HG03045 (cell line): ENCODE results near the gene B4GALNT4.
A peak's percentile ranks its signal among the peaks of the same experiment; 100 is the strongest.
"Not testable (repeated sequence)": the region's sequence is repeated elsewhere in the genome, so short reads cannot be mapped to it uniquely, and the experiment has no call there.

Experiments used
- ATAC-seq: cut with Tn5 transposase; IDR thresholded peaks from one replicate; pipeline ENCODE4 v1.9.1; 2021; ENCODE audit warnings: mild to moderate bottlenecking, moderate library complexity; ENCODE audit not compliant: unreplicated experiment

The B4GALNT4 gene

DNA sequence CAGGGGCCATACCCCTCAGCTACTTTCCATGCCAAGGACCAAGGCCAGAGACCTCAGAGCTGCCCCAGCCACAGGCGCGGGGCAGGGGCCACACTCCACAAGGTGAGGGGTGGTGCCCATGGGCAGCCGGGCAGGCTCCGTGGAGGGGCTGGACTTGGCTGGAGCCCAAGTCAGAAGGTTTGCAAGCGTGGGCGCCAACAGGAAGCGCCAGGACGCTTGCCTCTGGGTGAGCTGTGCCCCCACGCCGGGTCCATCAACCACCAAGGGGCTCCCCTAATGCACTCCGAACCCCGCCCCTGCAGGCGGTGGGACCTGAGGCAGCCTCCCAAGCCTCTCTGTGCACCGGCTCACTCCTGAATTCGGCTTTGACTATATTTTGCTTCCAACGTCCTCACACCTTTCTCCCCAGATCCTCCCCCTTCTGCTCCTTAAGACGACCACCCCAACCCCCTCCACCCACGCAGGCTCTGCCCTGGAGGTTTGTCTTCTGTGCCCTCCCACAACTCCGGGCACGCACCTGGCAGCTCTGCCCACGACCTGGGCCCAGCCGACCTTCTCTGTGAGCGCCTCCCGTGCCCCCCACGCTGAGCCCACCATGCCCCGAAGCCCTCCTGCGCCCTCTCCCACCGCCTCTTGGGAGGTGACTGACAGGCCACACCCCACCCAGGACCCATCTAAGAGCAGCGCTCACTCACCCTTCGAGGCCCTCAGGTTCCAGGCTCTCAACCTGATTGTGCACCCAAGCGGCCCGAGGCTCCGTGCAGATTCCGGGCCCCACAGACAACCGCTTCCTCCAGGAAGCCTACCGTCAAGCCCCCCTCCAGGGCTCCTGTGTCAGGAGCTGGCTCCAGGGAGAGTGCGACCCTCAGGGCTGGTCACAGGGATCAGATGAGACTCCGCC lies 22.1 kb downstream of the B4GALNT4 start:
- no peak for ATAC-seq

DNA sequence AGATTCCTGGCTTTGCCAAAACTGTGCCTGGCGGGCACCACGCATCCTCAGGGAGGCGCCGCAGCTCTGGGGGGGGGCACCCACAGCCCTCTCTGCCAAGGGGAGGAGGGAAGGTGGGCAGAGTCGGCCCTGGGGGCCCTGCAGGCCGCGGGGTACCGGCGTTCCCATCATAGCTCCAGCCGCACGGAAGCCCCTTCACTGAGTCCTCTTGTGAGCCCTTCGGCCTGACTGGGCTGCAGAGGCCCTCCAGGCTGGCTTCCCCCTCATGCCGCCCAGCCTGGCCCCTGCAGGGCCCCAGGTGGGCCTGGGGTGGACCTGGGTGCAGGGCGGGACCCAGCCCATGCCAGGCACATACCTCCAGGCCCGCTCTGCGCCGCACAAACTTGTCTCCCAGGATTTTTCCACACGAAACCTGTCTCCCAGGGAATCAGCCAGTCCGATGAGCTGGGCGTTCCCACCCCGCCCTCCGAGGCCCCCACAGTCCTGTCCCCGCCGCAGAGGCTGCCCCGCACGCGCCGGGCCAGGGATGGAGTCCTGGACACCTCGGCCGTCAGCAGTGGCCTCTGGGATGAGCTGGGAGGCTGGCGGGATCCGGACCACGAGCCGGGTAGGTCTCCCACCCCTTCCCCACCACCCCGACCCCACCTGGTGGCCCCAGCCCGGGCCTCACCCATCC lies 22.9 kb downstream of the B4GALNT4 start:
- no peak for ATAC-seq

DNA sequence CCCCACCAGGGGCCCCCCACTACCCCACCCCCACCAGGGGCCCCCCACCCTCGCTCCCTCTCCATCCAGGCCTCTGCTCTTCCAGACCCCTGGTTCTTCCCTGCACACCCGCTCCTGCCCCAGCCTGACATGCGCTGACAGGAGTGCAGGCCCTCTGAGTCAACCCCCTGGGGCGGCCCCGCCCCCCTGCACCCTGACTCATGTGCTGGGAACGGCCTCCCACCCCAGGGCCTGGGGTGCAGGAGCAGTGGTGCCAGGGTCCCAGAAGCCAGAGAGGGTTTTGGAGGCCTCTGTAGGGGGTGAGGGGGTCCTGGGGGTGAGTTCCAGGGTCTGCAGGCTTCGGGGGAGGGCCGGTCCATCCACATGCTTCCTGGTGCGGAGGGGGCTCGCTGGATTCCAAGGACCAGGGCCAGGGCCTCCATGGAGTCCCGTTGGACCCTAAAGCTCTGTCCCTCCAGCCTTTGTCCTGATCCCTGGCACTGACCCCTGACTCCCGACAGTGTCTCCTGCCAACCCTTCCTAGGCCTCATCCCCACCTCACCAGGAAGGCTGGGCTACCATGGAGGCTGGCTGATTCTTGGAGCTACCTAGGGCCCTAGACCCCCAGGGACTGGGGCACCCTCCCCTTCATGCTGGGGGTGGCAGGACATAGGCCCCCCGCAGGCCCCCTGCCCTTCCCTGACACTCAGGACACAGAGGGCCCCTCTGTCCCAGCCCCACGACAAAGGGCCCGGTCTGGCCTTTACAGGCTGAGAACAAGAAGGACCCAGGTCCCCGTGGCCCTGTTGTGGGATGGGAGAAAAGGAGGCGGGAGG lies 24.1 kb downstream of the B4GALNT4 start:
- ATAC-seq = no peak

DNA sequence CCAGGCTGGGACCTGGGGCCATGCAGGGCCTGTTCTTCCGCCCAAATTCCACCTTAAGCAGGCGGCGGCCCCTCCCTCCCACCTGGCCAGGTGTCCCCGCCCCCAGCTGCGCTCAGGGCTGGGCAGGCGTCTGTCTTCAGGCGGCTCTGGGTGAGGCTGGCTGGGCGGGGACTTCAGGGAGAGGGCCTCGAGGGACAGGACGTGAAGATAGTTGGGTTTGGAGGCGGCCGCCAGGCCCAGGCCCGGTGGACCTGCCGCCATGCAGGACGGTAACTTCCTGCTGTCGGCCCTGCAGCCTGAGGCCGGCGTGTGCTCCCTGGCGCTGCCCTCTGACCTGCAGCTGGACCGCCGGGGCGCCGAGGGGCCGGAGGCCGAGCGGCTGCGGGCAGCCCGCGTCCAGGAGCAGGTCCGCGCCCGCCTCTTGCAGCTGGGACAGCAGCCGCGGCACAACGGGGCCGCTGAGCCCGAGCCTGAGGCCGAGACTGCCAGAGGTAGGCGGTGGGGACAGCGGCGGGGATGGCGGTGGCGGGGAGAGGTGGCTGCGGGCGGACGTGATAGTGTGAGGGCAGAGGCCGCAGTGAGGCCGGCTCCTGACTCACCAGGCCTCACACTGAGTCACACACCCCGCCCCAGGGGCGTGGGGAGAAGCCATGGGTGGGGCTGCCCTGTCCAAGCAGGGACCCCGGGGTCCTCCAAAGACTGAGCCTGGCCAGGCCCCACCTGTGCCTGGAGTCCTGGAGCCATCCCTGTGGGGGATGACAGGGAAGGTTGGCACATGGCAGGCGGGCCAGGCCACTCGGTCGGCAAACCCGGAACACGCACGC lies 24.9 kb downstream of the B4GALNT4 start, which contains the start of gene PKP3:
Gene PKP3, plus strand, starts transcription at position 176 of the 824 bp plus-strand sequence. Its CDS starts 84 bp downstream, at position 260.
- ATAC-seq = no peak

DNA sequence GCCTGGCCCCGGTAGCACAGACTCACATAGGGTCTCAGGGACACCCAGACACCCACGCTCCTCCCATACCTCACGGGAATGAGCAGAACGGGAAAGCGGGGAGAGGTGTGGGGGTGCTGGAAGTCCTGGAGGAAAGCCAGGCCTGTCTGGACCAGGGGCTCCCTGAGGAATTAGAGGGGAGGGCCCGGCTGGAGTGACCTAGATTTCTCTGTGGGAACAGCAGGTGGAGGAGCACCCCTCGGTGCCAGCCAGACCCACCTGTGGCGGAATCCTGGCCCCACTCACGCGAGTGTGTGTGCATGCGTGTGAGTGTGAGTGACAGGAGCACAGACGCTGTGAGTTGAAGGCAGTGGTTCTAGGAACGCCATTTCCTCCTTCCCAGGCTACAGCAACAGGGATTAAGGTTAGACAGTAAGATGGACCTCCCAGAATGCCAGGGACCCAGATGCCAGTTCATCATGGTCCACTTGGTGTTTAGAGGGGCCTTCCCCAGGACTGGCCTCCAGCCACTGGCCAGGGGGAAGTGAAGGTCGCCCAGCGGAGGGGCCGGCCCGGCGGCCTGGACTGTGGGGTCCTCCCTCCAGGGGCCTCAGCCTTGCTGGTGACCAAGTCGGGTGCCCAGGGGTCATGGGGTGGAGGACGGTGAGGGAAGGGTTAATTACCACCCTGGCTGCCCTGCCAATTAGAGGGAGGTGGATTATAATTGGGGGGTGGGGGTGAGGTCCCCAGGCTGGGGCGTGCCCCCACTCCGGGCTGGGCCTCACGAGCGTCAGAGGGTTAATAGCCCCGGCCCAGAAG lies 25.8 kb downstream of the B4GALNT4 start:
- ATAC-seq = no peak

DNA sequence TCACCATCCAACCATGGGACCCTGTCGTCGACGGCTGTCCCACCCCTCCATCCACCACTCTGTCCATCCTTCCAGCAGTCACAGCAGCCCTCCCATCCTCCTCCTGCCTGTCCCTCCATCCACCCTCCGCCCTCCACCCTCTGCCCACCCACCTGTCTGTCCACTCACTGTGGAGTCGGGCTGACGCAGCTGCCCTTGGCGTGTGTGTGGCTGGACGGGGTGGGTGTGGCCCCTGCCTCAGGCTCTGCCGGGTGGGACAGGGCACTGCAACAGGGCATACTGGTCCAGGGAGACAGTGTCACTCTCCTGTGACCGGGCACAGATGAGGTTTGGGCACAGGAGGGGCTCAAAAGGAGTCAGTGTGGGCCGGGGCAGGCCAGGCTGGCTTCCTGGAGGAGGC lies 26.6 kb downstream of the B4GALNT4 start:
- no peak for ATAC-seq

DNA sequence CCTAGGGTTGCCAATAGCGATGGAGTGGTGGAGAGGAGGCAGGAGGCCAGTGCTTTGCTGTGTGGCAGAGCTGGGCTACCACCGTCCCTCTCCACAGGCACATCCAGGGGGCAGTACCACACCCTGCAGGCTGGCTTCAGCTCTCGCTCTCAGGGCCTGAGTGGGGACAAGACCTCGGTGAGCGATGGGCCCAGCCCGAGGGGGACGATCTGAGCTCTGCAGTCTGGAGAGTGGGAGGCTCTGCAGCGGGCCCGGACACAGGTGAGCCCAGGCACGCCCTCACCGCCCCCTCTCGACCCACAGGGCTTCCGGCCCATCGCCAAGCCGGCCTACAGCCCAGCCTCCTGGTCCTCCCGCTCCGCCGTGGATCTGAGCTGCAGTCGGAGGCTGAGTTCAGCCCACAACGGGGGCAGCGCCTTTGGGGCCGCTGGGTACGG lies 27.2 kb downstream of the B4GALNT4 start:
- peak; percentile 20 for ATAC-seq

DNA sequence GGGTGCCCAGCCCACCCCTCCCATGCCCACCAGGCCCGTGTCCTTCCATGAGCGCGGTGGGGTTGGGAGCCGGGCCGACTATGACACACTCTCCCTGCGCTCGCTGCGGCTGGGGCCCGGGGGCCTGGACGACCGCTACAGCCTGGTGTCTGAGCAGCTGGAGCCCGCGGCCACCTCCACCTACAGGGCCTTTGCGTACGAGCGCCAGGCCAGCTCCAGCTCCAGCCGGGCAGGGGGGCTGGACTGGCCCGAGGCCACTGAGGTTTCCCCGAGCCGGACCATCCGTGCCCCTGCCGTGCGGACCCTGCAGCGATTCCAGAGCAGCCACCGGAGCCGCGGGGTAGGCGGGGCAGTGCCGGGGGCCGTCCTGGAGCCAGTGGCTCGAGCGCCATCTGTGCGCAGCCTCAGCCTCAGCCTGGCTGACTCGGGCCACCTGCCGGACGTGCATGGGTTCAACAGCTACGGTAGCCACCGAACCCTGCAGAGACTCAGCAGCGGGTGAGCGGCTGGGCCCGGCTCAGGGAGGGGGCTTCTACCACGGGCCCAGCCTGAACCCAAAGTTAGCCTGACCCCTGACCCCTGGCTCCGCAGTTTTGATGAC lies 27.7 kb downstream of the B4GALNT4 start:
- peak; percentile 52 for ATAC-seq

DNA sequence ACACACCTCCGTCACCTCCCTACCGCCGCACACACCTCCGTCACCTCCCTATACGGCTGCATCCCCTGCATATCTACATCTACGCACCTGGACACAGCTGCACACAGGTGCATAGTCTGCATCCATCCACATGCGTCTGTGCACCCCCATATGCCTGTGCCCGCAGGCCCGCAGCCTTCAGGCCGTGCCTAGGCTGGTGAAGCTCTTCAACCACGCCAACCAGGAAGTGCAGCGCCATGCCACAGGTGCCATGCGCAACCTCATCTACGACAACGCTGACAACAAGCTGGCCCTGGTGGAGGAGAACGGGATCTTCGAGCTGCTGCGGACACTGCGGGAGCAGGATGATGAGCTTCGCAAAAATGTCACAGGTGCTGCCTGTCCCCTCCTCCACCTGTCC lies 29.5 kb downstream of the B4GALNT4 start:
- ATAC-seq = no peak

DNA sequence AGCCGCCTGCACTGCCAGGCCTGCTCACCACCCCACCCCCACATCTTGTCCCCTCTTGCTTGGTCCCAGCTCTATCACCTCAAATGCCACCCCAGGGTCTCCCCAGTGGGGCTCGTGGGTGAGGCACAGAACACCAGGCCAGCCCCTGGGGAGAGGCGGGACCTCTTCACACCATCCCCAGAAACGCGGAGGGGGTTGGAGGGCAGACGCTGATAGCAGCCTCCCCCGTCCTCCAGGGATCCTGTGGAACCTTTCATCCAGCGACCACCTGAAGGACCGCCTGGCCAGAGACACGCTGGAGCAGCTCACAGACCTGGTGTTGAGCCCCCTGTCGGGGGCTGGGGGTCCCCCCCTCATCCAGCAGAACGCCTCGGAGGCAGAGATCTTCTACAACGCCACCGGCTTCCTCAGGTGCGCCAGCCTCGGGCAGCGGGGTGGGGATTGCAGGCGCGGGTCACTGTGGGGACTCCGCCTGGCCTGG lies 30.5 kb downstream of the B4GALNT4 start:
- no peak for ATAC-seq

DNA sequence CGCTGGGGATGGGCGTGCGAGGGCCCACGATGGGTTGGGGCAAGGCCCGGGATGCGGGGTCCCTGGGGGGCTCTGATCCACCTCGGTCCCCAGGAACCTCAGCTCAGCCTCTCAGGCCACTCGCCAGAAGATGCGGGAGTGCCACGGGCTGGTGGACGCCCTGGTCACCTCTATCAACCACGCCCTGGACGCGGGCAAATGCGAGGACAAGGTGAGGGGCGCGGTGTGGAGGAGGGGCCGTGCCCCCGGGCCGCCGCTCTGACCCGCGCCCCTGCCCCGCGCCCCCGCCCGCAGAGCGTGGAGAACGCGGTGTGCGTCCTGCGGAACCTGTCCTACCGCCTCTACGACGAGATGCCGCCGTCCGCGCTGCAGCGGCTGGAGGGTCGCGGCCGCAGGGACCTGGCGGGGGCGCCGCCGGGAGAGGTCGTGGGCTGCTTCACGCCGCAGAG lies 31.0 kb downstream of the B4GALNT4 start:
- ATAC-seq = no peak

DNA sequence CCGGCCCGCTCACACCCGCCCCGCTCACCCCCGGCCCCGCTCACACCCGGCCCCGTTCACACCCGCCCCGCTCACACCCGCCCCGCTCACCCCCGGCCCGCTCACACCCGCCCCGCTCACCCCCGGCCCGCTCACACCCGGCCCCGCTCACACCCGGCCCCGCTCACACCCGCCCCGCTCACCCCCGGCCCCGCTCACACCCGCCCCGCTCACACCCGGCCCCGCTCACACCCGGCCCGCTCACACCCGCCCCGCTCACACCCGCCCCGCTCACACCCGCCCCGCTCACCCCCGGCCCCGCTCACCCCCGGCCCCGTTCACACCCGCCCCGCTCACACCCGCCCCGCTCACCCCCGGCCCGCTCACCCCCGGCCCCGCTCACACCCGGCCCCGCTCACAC lies 31.9 kb downstream of the B4GALNT4 start:
- not testable (repeated sequence) for ATAC-seq

DNA sequence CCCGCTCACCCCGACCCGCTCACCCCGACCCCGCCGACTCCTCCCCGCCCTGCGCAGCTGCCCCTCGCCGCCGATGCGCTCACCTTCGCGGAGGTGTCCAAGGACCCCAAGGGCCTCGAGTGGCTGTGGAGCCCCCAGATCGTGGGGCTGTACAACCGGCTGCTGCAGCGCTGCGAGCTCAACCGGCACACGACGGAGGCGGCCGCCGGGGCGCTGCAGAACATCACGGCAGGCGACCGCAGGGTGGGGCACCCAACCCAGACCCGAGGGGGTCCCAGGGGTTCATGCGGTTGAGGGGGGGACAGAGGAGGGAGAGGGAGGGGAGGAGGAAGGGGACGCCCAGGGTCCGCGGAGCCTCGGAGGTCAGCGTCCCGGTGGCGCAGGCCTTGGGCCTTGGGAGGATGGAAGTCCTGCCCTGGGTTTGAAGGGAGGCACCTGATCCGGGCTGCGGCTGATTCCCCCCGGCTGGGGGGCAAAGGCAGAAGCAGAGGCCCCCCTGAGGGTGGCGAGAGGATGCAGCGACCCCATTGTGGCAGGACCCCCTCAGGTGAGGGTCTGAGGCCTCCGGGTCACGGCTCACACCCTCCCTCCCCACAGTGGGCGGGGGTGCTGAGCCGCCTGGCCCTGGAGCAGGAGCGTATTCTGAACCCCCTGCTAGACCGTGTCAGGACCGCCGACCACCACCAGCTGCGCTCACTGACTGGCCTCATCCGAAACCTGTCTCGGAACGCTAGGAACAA lies 33.9 kb downstream of the B4GALNT4 start:
- no peak for ATAC-seq

DNA sequence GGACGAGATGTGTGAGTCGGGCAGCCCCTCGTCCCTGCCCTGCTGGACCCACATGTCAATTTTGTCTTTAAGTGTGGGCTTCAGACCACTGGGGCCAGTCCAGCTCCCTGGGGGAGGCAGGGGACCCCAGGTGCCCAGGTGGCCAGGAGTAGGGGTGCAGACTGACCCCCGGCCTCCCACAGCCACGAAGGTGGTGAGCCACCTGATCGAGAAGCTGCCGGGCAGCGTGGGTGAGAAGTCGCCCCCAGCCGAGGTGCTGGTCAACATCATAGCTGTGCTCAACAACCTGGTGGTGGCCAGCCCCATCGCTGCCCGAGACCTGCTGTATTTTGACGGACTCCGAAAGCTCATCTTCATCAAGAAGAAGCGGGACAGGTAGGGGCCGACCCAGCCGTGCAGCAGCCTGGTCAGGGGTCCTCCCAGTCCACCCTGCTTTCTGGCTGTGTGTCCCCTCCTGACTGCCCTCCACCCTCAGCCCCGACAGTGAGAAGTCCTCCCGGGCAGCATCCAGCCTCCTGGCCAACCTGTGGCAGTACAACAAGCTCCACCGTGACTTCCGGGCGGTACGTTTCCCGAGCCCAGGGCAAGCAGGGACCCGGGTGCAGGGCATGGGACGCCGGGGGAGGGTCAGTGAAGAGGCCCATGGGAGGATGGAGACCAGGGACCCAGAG lies 34.6 kb downstream of the B4GALNT4 start:
- no peak for ATAC-seq

DNA sequence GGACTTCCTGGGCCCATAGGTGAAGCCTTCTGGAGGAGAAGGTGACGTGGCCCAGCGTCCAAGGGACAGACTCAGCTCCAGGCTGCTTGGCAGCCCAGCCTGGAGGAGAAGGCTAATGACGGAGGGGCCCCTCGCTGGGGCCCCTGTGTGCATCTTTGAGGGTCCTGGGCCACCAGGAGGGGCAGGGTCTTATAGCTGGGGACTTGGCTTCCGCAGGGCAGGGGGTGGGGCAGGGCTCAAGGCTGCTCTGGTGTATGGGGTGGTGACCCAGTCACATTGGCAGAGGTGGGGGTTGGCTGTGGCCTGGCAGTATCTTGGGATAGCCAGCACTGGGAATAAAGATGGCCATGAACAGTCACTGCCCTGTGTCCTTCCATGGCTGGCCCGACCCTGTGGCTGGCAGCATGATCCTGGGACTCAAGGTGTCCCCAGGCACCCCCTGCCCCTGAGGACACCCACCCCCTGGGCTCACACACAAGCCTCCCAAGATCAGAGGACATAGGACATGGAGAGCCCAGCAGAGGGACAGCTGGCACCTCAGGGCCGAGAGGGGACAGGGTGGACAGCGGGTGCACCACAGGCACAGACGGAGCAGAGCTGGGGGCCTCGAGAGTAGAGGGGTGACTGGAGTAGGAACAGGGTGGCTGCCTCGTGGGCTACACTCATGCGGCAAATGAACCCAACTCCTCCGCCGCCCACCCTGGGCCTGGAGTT lies 35.4 kb downstream of the B4GALNT4 start:
- no peak for ATAC-seq

DNA sequence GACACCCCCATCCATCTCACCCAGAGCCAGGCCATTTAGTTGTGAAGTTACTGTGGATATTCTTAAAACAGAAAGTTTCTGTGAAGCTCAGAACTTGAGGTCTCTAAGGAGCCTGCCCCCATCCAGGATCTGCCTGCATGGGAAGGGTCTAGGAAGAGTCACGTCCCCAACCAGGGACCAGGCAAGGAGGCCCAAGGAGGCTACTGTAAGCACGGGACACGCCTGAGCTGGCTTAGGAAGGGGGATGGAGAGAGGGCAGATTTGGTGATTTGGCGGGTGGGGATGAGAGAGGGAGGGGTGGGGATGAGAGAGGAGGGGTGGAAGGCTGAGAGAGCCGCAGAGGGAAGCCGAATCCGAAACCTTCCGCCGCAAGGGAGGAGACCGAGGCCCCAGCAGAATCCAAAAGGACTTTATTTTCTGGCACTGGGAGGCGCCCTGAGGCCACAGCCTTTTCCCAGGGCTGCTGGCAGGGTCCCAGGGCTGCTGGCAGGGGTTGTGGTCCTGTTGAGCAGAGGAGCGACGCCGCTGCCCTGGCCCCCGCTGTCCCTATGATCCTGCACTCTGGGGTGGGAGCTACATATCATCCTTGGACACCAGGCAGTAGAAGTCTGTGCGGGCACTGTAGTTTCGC lies 36.1 kb downstream of the B4GALNT4 start:
- no peak for ATAC-seq
